NOMO-1 (cell line): ENCODE measurements around the gene LPIN1.
"Not testable (repeated sequence)": the region's sequence is repeated elsewhere in the genome, so short reads cannot be mapped to it uniquely, and the experiment has no call there.

Experiments used
- DNase-seq, 2 experiments: peaks; one replicate each; lab custom pipeline; 2025; ENCODE audit not compliant: unreplicated experiment in 2 of 2; lab: John Stamatoyannopoulos, UW

The LPIN1 gene

DNA sequence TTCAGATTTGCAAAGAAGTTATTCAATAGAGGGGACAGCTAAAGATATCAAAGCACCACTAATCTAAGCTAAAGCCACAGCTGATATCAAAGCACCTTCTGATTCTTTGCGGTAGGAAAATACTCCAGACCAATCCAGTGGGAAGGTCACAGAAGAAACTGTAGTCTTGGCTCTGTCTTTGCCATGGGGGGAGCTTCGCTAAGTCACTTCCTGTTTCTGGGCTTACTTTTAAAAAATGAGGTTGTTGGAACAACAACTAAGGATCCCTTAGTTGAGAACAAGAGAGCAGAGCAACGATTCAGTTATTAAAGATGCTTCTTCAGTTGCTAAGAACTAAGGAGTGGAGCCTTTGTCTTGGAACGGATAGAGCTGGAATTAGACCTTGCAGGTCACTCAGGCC lies 12.2 kb downstream of the LPIN1 start:
- peak in 1 of 2 experiments; percentile 31 for DNase-seq

DNA sequence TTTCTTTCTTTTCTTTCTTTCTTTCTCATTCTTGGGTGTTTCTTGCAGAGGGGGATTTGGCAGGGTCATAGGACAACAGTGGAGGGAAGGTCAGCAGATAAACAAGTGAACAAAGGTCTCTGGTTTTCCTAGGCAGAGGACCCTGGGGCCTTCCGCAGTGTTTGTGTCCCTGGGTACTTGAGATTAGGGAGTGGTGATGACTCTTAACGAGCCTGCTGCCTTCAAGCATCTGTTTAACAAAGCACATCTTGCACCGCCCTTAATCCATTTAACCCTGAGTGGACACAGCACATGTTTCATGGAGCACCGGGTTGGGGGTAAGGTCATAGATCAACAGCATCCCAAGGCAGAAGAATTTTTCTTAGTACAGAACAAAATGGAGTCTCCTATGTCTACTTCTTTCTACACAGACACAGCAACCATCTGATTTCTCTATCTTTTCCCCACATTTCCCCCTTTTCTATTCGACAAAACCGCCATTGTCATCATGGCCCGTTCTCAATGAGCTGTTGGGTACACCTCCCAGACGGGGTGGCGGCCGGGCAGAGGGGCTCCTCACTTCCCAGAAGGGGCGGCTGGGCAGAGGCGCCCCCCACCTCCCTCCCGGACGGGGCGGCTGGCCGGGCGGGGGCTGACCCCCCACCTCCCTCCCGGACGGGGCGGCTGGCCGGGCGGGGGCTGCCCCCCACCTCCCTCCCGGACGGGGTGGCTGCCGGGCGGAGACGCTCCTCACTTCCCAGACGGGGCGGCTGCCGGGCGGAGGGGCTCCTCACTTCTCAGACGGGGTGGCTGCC lies 12.9 kb downstream of the LPIN1 start:
- not testable (repeated sequence) for DNase-seq

DNA sequence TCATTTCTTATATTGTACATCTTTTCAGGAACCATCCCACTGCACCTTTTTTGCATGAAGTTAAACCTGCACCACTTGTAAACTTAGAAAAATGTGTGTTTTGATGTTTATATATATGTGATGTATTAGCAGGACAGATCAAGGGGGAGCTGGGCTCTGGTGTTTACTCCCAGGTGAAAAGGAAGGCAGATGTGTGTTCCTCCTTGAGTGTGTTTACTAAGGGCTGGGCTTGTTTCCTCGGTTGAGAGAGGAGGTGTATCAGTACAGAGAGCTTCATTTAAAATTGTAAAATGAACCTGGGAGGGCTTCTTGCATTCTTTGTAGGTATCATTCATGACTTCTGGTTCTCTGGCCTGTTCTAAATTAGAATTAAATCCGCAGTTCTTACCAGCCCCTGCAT lies 14.8 kb downstream of the LPIN1 start:
- DNase-seq = no peak

DNA sequence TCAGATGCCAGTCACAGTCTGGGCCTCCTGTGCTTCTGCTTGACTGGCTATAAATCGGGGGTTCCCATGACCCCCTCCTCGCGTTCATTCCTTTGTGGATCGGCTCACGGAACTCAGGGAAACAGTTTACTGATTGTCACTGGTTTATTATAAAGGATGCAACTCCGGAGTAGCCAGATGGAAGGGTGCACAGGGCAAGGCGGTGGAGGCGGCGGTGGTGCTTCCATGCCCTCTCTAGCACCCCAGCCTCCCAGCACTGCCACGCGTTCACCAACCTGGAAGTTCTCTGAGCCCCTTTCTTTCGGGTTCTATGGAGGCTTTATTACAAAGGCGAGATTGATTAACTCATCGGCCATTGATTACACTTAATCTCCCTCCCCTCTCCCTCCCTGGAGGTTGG lies 15.6 kb downstream of the LPIN1 start:
- DNase-seq = no peak

DNA sequence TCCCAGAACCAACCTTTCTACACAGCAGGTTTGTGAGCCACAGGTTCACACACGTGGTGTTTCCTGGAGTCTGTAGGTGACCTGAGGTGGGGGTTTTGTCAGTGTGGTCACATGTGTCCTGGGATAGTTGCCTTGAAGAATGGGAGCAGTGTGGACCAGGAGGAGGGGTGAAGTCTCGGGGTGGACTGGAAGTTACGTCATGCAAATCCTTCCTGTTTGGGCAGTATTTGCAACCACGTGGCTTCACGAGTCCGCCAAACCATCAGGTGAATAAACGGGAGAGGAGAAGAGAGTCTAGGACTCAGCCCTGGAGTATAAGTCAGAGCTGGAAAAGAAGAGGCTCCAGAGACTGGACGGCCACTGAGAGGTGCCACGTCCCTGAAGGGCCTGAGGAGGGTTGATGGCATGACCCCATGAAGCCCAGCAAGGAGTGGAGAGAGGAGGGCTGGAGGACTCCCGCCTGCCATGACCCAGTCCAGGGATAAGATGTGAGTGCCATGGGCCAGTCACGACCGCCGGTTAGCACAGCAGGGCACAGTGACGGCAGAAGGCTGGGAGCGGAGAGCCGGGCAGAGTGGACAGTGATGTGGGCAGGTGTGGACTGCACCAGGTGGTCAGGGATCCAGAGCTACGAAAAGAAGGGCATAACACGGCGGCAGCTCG lies 16.5 kb downstream of the LPIN1 start:
- DNase-seq = no peak

DNA sequence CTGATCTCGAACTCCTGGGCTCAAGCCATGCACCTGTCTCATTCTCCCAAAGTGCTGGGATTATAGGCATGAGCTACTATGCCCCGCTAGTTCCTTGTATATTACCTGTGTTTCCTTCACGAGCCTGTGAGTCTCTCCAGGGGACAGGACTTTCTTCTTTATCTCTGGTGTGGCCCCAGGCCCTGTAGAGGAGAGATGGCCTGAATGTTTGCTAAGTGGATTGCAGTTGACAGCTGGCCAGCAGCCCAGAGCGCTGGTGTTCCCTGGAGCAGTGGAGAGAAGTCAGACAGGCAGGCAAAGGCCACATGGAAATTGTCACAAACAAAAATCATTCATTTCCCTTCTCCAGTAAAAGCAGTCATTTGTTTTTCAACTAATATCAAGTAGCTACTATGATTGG lies 17.9 kb downstream of the LPIN1 start:
- no peak for DNase-seq

DNA sequence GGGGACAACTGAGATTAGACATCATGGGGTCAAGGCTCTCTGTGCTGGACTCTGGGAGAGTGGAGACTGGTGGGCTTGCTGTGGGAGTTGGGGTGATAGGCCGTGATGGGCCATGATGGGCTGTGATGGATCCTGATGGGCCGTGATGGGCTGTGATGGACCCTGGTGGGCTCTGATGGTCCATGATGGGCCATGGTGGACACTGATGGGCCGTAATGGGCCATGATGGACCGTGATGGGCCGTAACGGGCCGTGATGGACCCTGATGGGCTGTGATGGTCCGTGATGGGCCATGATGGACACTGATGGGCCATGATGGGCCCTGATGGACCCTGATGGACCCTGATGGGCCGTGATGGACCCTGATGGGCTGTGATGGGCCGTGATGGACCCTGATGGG lies 18.5 kb downstream of the LPIN1 start:
- DNase-seq = no peak

DNA sequence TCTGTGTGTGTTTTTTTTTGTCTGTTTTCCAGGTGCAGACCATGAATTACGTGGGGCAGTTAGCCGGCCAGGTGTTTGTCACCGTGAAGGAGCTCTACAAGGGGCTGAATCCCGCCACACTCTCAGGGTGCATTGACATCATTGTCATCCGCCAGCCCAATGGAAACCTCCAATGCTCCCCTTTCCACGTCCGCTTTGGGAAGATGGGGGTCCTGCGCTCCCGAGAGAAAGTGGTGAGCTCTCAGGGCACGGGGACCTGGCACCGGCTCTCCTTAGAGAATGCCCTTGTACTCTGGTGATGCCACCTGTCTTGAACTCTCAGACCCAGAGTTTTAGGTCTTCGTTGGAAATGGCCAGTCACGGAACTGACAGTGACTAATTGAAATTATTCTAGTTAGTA lies 19.1 kb downstream of the LPIN1 start:
- no peak for DNase-seq

DNA sequence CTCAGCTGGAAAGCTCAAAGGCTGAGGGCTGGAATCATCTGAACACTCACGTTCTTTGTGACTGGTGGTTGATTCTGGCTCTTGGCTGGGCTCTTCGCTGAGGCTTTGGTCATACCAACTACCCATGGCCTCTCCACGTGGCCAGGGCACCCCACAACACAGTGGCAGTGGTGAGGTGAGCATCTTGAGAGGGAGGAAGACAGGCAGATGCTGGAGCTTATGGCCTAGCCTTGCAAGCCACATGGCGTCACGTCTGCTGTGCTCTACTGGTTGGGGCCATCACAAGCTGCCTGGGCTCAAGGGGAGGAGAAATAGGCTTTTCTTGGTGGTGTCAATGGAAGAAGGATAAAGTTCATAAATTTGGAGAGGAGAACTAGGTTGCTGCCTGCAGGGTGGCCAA lies 19.6 kb downstream of the LPIN1 start:
- no peak for DNase-seq

DNA sequence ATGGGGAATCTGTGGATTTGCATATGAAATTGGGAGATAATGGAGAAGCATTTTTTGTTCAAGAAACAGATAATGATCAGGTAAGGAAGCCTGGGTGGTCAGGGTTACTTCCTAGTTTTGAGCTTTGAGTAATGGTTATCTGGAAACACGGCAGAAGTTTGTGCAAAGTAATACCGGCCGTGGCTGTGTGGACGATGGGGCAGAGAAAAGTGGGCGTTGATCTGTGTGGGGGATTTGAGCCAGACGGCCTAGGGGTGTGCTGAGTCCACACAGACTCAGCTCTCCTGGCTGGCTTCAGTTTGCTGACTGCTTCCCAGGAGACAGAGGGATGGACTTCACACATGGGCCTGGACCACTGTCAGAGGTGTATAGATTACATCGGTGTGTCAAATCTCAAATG lies 21.3 kb downstream of the LPIN1 start:
- DNase-seq = no peak

DNA sequence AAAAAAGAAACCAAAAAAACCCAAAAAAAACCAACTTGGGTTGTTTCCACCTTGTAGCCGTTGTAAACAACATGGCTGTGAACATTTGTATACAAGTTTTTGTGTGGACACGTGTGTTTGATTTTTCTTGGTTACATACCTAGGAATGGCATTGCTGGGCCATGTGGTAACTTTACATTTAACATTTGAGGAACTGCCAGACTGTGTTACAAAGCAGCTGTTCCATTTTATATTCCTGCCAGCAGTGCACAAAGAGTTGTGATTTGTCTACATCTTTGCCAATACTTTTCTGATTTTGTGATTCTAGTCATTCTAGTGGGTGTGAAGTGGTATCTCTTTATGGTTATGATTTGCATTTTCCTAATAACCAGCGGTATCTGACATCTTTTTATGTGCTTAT lies 22.5 kb downstream of the LPIN1 start:
- no peak for DNase-seq

DNA sequence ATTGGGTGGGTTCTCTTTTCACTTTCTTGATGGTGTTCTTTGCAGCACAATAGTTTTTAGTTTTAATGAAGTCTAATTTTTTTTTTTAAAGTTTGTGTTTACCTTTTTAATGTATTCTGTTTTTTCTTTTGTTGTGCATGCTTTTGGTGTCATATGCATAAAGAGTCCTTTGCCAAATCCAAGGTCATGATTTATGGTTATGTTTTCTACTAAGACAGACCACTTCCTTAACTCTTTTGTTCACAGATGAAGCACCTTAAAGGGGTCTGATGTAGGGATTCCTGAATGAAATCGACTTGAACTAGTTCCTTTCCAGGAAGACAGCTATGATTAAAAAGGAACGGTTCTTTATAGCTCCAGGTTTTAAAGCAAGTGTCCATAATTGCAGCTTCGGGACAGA lies 23.1 kb downstream of the LPIN1 start:
- DNase-seq = no peak

DNA sequence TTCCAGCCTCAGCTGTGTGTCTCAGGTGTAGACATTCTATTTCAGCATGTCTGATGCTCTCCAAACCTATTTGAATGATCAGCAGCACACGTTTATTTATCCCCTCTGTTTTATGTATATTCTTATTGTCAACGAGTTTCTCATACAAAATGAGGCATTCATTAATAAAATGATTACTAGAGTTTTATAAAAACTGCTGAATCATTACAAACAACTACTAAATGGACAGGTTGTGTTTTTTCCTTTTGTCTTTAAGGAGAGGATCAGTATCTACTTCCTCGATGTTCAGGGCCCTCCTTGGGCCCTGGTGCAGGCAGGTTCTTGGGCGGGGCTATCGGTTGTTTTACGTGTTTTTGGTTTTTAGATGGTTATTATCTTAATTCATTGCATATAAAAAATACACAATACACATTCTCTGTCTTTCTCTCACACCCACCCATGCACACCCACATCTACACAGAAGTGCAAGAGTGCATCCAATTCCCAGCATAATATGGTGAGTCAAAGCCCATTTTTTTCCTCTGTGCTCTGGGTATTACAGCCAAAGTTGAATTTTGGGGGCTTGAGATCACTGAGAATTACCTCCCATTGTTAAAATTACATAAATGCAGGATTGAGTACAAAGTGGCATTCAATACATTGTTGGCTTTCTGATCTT lies 24.2 kb downstream of the LPIN1 start:
- DNase-seq = no peak

DNA sequence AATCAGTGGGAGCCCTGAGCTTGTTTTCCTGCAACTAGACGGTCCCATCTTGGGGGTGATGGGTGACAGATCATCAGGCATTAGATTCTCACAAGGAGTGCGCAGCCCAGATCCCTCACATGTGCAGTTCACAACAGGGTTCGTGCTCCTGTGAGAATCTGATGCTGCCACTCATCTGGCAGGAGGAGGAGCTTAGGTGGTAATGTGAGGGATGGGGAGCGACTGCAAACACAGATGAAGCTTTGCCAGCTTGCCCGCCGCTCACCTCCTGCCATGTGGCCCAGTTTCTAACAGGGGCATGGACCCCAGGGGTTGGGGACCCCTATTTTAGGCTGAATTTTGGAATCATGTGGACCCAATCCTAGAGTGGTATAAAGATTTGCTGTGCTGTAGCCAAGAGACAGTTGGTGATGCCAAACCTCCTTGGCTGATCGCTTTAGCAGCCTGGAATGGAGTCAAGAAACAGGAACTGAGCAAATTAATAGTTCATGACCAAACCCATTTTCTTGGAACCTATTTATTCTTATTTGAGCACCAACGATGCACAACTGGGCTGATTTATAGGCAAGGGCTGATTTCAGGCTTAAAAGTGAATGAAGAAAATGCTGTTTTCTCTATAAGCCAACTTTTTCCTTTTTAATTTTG lies 25.7 kb downstream of the LPIN1 start:
- no peak for DNase-seq

DNA sequence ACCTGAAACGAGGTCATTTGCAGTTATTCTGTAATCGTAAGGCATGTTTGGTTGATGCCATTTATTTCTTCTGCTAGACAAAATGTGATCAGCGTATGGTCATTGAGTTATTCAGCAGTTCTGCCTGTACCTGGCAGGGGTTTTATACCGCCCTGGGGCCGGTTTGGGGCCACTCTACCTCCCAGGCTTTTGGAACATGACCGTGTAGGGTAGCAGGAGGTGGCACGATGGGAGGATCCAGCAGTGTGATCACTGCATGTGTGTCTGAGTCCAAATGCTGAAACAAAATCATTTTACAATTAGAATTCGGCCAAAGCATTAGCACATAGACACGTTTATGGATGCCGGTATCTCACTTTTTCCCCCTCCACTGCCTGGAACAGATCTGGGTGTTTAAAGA lies 26.7 kb downstream of the LPIN1 start:
- no peak for DNase-seq

DNA sequence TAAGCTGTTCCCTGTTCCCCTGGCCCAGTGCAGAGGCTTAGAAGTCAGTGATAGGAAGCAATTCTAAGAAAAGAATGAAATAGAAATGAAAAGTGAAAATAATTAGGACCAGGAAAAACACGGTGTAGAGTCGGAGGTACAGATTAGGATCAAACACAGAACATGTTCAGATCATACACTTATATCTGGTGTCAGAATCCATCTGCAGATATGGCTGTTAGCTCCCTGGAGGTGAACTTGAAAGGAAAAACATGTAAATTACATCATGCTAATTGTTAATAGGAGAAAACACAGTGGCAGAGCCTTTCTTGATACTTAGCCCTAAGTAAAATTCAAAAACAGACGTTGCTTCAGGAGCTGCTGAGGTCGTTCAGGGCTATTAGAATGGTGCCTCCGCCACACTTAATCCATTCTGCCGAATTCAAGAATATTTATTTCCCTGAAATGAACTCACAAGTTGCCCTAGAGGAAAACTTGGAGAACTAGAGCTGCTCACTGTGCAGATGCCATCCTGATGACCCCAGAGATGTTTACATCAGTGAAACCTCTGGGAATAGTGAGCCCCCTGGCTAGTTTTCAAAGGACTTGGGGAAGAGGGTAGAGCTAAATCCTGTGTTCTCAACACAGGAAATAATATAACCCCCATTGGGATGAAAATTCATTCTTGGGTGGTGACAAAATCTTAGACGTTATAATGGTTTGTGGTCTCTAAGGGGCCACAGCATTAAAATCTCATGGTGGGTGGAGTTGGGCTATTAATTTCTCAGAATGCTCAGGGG lies 27.5 kb downstream of the LPIN1 start:
- DNase-seq = no peak

DNA sequence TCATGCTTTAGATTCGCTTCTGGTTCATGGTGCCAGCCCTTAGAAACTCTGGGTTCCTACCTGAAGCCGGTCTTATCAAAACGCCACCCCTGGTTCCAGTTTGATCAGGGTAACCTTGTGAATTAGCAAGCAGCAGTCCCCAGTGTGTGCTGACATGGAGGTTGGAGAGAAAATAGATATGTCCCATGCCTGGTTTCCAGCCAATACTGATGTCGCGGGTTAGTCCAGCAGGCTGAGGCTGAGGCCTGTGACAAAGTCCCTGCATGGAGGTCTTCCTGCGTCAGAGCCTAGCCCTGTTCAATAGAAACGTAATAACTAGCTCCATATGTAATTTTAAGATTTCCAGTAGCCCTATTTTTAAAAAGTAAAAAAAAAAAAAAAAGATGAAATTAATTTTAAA lies 28.2 kb downstream of the LPIN1 start:
- no peak for DNase-seq

DNA sequence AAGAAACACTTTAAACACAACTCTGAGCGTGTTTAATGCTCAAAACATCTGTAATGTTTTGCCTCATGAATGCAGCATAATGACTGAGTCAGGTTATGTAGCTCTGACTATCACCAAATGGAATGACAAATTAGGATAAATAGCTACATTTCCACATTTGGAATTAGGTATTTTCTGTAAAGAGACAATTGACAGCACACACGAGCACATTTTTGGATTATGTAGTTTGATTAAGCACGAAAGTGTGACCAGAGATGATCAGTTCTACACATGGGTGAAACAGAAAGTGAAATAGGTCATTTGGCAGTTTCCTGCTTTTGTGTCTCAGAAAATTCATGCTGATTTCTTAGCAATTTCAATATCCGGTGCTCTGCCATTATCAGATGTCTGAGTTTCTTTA lies 29.0 kb downstream of the LPIN1 start:
- peak in 1 of 2 experiments; percentile 68 for DNase-seq

DNA sequence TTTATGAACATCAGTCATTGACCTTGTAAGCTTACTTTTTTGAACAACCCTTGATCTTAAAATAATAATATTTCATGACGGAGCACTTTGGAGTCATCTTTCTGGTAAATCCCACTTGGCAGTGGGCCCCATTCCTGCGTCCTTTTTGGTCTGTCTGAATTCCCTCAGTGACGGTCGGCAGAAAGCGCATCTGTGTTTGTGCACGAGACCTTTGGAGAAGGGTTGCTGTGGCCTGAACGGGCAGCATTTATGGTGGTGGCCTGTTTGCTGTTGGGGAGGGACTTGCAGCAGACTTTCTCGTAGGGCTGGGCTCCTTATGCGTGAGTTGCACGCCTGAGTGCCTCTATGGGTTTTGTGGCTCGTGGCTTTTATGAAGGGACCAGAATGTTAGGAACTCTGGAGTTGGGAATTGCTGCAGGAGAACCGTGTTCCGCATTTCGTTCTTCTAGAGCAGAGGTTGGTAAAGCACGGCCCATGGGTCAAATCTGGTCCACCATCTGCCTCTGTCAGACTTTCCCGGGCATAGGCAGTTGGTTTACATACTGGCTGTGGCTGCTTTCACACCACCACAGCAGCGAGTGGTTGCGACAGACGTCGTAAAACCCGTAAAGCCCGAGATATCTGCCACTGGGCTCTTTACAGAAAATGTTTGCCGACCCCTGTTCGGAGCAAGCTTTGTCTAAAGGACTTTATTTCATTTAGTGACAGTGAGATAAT lies 30.8 kb downstream of the LPIN1 start:
- peak; percentile 41 to 68 for DNase-seq

DNA sequence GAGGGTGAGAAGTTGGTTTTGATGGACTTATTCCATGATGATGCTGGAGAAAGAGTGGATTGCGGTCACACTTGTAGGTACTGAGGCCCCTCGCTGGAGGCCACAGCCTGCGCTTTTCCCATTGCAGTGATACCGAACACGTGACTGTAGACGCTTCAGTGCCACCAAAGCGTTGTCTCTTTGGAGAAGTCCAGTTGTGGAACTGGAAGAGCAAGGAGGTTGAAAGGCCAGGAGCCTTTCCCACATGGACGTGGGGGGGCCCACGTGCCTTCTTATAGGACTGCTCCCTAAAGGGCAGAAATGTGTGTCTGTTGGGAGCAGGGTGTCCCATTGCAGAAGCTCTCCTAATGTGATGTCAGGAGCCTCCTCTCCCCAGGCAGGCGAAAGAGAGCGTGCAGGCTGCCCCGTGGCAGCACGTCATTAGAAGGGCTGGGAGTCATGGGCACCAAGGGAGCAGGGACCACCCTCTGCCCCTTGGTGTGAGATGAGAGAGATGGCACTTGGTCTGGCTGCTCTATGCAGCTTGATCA lies 31.5 kb downstream of the LPIN1 start:
- no peak for DNase-seq
